Rectal smooth muscle tissue (tissue), 1 donor: ENCODE results near the gene TTF1.

Source experiments
- H3K27ac ChIP-seq: one replicate; pipeline ENCODE4 v1.7.0; 2013; ENCODE audit warnings: low read depth, low read length, inconsistent platforms
- H3K27me3 ChIP-seq: one replicate; pipeline ENCODE4 v1.7.0; 2013; ENCODE audit warnings: low read length; ENCODE audit not compliant: control insufficient read depth, insufficient read depth
- H3K36me3 ChIP-seq: one replicate; pipeline ENCODE4 v1.7.0; 2013; ENCODE audit warnings: low read length; ENCODE audit not compliant: control insufficient read depth, insufficient read depth
- H3K4me1 ChIP-seq: one replicate; pipeline ENCODE4 v1.7.0; 2013; ENCODE audit warnings: low read length; ENCODE audit not compliant: control insufficient read depth, insufficient read depth
- H3K4me3 ChIP-seq: one replicate; pipeline ENCODE4 v1.7.0; 2013; ENCODE audit warnings: low read length
- H3K9ac ChIP-seq: one replicate; pipeline ENCODE4 v1.7.0; 2013; ENCODE audit warnings: low read length

TTF1 gene

DNA sequence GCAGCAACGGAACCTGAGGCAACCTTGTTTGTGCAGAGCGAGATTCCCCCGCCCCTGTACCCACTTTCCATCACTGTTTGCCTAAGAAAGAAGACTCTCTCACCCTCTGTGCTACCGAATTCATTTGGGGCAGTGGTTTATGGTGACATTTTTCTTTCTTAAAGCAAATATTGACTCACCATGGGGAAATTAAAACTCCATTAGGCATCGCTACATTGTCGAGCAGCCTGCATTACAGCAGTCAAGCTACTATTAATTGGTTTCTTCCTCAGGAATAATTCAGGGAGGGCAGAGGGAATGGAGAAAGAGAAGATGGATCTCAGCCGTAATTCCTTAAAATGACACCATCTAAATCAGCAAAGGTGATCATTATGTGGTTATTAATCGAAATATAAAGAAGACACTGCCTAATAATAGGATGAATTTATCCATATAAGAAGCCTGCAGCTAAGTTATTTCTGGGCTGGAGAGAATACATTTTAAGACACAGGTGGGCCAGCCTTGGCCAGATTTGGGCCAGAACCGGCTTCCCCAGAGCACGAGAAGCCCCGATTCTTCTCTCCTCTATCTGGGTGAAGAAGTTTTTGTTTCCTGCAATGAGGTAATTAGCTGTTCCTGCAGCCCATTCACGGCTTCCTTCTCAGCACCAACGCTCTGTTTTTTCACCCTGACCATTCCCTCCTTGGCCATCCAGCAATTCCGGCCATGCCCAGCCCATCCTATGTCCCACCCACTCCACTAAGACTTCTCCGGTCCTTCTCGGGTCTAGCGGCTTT, 20.2 kb upstream of the TTF1 start:
- Histone ChIP-seq H3K9ac (no peak overlapping the region), H3K27ac (no peak overlapping the region), H3K27me3 (peaks cover 9% of the 10 kb centered on the region), H3K36me3 (no peaks in the 10 kb centered on the region), H3K4me1 (no peaks in the 10 kb centered on the region), H3K4me3 (no peak overlapping the region)

DNA sequence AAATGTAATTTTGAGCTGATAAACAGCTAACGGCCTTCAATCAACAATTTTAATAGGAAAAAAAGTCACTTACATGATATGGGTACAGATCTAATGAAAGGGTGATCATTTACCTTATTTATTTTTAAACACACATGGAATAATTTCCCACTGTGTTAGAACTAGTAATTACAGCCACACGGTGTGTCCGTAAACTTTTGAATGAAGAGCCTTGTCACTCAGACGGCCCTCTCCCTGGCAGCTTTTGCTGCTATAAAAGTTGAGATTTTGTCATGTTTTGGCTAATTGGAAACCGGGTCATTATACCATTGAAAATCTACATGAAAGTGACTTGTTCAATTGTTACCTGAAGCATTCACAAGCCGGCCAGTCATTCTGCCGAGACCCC, 19.0 kb upstream of the TTF1 start:
- no peak overlapping the region for H3K9ac ChIP-seq
- no peak overlapping the region for H3K27ac ChIP-seq
- peaks cover 9% of the 10 kb centered on the region for H3K27me3 ChIP-seq
- no peak overlapping the region for H3K4me3 ChIP-seq
- H3K4me1 ChIP-seq = no peaks in the 10 kb centered on the region
- H3K36me3 ChIP-seq = no peaks in the 10 kb centered on the region

DNA sequence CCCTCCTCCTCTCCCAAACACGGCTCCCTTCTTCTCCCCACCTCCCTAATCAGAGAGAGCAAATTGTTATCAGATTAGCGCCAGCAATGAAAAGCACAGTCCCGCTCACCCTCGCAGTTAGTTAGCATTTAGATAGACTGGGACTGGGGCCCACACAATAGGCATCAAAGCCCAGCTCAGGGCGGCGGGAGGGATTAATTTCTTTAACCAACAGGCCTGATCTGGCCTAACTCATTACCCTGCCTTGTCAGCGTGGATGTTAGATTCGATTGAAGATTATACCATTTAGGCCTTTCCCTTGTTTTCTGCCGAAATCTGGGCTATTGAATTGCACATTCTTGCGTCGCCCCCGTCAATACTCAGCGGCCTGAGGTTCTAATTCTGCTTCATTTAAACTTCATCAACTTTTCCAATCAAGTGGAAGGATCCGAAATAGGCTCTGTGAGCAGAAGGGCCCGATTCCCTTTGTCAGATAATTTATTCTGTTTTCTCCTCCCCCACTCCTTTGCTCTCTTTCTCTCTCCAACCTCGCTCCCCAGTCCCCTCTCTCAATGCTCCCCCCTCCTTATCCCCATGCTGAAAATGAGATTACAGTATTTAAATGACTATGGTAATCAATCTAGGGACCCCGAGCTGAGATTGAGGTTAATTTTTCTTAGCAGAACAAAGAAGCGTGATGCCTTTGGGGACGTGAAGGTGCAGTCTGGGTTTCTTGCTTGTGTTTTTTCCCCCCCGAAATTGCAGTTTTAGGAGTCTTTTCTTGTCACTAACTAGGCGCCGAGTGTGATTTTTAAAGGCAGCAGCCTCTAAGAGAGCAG, 18.4 kb upstream of the TTF1 start:
- peaks cover 9% of the 10 kb centered on the region for H3K27me3 ChIP-seq
- H3K36me3 ChIP-seq = no peaks in the 10 kb centered on the region
- H3K4me3 ChIP-seq = no peak overlapping the region
- no peak overlapping the region for H3K9ac ChIP-seq
- no peak overlapping the region for H3K27ac ChIP-seq
- no peaks in the 10 kb centered on the region for H3K4me1 ChIP-seq

DNA sequence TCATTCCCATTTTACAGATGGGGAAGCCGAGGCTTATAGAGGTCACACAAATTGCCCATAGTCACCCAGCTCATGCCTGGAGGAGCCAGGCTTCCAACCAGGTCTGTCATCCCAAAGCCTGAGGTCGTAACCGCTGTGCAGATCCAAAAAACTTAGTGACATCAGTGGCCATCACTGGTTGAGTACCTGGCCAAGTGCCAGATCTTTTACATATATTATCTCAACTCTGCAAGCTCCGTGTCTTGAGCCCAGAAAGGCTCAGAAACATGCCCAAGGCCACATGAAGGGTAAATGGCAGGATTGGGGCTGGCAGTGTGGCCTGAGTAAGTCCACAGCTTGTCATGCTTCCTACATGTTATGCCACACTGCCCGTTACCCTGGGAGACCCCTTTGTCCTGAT, 16.9 kb upstream of the TTF1 start:
- no peak overlapping the region for H3K27ac ChIP-seq
- no peak overlapping the region for H3K9ac ChIP-seq
- no peaks in the 10 kb centered on the region for H3K36me3 ChIP-seq
- H3K4me1 ChIP-seq = no peaks in the 10 kb centered on the region
- H3K27me3 ChIP-seq = peaks cover 7% of the 10 kb centered on the region
- H3K4me3 ChIP-seq = no peak overlapping the region

DNA sequence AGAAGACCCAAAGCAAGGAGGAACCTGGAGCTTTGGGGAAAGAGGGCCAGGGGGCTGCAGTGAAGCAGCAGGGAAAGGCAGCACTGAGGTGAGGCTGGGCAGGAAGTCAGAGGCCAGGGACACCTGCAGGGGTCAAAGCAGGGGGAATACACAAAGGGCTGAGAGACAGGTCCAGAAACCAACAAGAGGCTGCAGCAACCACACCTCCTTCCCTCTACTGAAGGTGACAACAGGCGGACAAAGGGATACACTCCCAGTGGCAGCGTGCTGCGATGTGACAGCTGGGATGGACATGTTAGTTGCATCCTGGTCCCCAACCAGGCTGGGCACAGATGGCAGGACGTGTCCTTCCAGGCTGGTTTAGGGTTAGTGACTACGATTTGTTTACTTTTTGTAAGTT, 15.9 kb upstream of the TTF1 start:
- Histone ChIP-seq H3K4me1 (no peaks in the 10 kb centered on the region), H3K4me3 (no peak overlapping the region), H3K9ac (no peak overlapping the region), H3K36me3 (no peaks in the 10 kb centered on the region), H3K27ac (no peak overlapping the region), H3K27me3 (peaks cover 7% of the 10 kb centered on the region)

DNA sequence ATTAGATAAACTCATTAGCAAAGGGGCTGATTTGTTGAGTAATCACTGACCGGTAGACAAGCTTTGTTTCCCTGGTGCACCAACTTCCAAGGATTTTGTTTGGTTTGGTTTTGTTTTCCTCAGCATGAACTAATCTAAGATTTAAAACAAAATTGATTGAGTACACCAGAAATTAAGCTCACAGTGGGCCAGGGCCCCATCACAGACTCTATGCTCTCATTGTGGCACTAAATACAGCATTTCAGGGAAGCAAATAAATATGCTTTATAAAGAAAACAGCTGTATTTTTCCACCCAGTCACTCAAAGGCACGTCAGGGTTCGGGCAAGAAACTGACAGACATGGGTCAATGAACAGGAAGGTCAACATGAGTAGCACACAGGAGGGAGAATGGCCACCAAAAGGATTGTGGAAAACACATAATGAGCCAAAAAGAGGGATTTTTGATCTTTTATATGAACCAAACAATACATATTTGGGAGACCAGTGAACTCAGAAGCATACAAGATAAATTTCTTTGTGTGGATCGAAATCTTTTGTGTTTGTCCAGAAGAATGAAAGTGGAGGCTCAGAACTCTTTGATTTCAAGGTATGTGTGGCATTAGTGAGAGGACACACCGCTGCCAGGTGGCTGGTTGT, 12.2 kb upstream of the TTF1 start:
- H3K27me3 ChIP-seq = peaks cover 7% of the 10 kb centered on the region

DNA sequence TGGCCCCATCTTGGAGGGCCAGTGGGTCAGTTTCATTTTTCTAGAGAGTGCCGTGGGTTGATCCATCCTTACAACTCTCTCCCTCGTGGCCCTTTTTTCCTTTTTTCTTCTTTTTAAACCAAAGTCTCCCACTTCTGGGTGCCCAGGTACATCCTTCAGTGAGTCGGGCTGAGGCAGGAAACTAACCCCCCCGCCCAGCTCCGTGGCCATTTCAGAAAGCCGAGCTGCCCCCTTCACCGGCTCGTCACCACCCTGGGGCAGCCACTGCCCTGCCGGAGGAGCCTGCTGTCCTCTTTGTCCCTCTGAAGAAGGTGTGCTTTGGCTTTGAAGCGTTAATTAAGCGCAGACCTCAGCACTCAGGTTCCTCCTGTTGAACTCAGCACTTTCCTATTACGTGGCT, 8.5 kb upstream of the TTF1 start:
- H3K9ac ChIP-seq = no peak overlapping the region
- peaks cover 19% of the 10 kb centered on the region for H3K27me3 ChIP-seq
- H3K27ac ChIP-seq = no peak overlapping the region
- no peaks in the 10 kb centered on the region for H3K36me3 ChIP-seq
- no peak overlapping the region for H3K4me3 ChIP-seq
- no peaks in the 10 kb centered on the region for H3K4me1 ChIP-seq

More for the DNA sequence above, 12.2 kb upstream of the TTF1 start:
- no peak overlapping the region for H3K4me3 ChIP-seq
- H3K36me3 ChIP-seq = no peaks in the 10 kb centered on the region
- H3K9ac ChIP-seq = no peak overlapping the region
- no peak overlapping the region for H3K27ac ChIP-seq
- H3K4me1 ChIP-seq = no peaks in the 10 kb centered on the region

DNA sequence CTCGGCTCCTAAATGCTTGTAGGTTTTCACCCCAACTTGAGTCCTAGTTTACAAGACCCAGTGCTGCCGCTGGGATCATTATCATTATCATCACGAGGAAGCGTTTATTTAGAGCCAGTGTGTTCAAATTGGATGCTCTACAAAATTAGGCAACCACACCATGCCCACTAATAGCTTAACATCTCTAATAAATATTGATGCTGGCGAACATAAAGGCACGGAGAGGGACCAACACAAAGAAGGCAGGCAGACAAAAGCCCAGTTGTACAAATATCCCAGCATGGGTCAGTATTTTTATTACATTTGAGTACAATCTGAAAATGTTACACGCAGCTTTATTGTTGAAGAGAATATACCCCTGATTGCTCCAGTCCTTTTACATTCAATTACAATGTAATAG, 8.1 kb upstream of the TTF1 start:
- H3K9ac ChIP-seq = no peak overlapping the region
- H3K27ac ChIP-seq = no peak overlapping the region
- H3K36me3 ChIP-seq = no peaks in the 10 kb centered on the region
- no peak overlapping the region for H3K4me3 ChIP-seq
- no peaks in the 10 kb centered on the region for H3K4me1 ChIP-seq
- peaks cover 20% of the 10 kb centered on the region for H3K27me3 ChIP-seq

DNA sequence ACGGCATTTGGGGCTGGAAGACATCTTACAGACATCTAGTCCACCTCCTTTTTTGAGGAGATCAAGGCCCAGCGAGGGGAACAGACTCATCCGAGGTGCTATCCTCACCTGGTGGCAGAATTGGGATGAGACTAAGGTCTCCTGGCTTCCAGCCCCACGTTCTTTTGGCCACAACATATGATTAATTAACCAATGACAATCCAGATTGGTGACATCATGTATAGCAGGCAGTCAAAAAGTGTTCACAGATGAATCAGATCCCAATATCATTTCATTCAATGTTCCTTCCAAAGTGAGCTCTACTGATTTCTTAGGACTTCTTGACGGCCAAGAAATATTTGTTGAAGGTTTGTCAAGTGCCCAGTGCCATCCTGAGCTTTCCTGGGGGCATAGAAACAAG, 7.3 kb upstream of the TTF1 start:
- no peak overlapping the region for H3K27ac ChIP-seq
- peaks cover 20% of the 10 kb centered on the region for H3K27me3 ChIP-seq
- H3K9ac ChIP-seq = no peak overlapping the region
- H3K4me1 ChIP-seq = no peaks in the 10 kb centered on the region
- H3K4me3 ChIP-seq = no peak overlapping the region
- H3K36me3 ChIP-seq = no peaks in the 10 kb centered on the region

DNA sequence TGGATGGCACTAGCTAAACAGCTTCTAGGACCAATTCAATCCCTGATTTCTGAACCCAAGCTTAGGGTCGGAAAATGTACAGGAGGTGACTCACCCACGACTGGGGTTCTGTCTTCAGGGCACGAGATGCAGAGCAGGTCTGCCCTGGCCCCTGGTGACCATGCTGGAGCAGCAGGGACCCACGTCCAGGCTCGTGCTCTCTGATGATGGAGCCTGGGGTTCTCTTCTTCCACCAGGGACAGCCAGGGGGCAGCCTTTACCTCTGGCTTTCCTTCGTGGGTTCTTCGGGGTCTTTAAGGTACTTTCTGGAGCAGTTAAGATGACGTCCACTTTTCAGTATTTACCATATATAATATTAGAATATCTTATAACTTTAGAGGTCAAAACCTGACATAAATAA, 5.4 kb upstream of the TTF1 start:
- Histone ChIP-seq H3K36me3 (no peaks in the 10 kb centered on the region), H3K4me1 (peaks cover 2% of the 10 kb centered on the region), H3K27ac (no peak overlapping the region), H3K27me3 (peaks cover 20% of the 10 kb centered on the region), H3K9ac (no peak overlapping the region), H3K4me3 (no peak overlapping the region)

DNA sequence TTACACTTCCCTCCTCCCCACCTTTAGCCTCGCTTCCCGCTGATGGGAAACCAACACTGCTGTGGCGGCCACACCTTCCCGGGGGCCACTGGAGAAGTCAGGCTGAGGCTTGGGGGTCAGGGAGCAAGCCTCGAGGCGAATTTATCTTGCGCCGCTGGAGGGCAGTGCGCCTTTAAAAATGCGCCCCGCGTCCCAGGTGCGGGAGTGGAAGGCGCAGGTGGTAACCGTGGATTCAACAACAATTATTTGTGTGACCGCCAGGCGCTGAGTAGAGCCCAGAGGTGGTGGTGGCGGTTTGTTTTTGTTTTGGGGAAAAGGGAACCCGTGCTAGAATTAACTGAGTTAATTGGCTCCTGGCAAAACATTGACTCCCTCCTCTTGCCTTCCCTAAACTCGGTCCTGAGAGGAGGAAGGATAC, 4.5 kb upstream of the TTF1 start:
- Histone ChIP-seq H3K4me3 (peak overlapping the region; percentile 54), H3K27me3 (peaks cover 20% of the 10 kb centered on the region), H3K27ac (no peak overlapping the region), H3K9ac (no peak overlapping the region), H3K4me1 (peaks cover 4% of the 10 kb centered on the region), H3K36me3 (no peaks in the 10 kb centered on the region)

DNA sequence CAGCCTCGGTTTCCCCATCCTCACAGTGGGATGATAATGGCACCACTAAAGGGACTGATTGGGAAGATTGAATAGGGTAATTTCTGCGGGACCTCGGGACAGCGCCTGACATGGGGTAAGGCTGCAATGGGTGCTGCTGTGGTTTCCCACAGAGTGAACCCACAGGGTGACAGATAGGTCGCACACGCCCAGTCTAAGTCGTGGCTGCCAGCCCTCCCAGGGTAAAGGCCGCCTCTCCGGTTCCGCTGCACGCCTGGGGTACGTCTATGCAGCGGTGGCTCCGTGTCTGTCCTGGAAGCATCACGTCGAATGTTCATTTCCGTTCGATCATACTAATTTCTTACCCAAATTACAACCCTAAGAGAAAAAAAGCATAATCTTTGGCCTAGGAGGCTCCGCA, 4.0 kb upstream of the TTF1 start:
- H3K4me1 ChIP-seq = peaks cover 7% of the 10 kb centered on the region
- H3K36me3 ChIP-seq = no peaks in the 10 kb centered on the region
- no peak overlapping the region for H3K9ac ChIP-seq
- H3K4me3 ChIP-seq = peak overlapping the region; percentile 54
- no peak overlapping the region for H3K27ac ChIP-seq
- H3K27me3 ChIP-seq = peaks cover 18% of the 10 kb centered on the region
